Endothelial cell (in vitro differentiated cells): ENCODE measurements around the gene ME1. TPM values are rescaled to one million over a fixed set of nuclear protein-coding genes. Genes with fewer than 3 reads are reported as not detected.

Source experiments
- DNase-seq: peaks from one replicate; pipeline ENCODE4 v3.0.0; 2021; ENCODE audit warnings: low spot score
- H3K27ac Mint-ChIP-seq: one replicate; pipeline ENCODE4 v1.8.0; 2021; ENCODE audit warnings: mixed read lengths, inconsistent platforms; ENCODE audit not compliant: unreplicated experiment
- H3K27me3 Mint-ChIP-seq: one replicate; pipeline ENCODE4 v1.8.0; 2021; ENCODE audit warnings: mild to moderate bottlenecking, moderate library complexity, mixed read lengths, inconsistent platforms; ENCODE audit not compliant: unreplicated experiment
- H3K36me3 Mint-ChIP-seq: one replicate; pipeline ENCODE4 v1.8.0; 2021; ENCODE audit warnings: mild to moderate bottlenecking, low read depth, mixed read lengths, inconsistent platforms; ENCODE audit not compliant: unreplicated experiment
- H3K4me1 Mint-ChIP-seq: one replicate; pipeline ENCODE4 v1.8.0; 2021; ENCODE audit warnings: mild to moderate bottlenecking, mixed read lengths, inconsistent platforms; ENCODE audit not compliant: unreplicated experiment
- H3K4me3 Mint-ChIP-seq: one replicate; pipeline ENCODE4 v1.8.0; 2021; ENCODE audit warnings: mild to moderate bottlenecking, mixed read lengths, inconsistent platforms; ENCODE audit not compliant: unreplicated experiment
- H3K9me3 Mint-ChIP-seq: one replicate; pipeline ENCODE4 v1.8.0; 2021; ENCODE audit warnings: mixed read lengths, inconsistent platforms; ENCODE audit not compliant: unreplicated experiment
- CTCF ChIP-seq: fragments of 200-600 bp; sonication (generic); IDR thresholded peaks from one replicate; pipeline ENCODE4 v1.5.0; 2021; ENCODE audit warnings: antibody characterized with exemption; ENCODE audit not compliant: unreplicated experiment
- total RNA-seq: library from RNA; stranded (reverse); fragmentation: NEBNext Ultra II Directional; extraction: Animal tissue kit (Norgen Biotek cat#: 25700); gene quantifications from one replicate; pipeline ENCODE4 v1.2.1, GENCODE V29; 2021; ENCODE audit not compliant: unreplicated experiment

The ME1 gene
- total RNA-seq, 1 donor from 2014 or later = 13.4 TPM

DNA sequence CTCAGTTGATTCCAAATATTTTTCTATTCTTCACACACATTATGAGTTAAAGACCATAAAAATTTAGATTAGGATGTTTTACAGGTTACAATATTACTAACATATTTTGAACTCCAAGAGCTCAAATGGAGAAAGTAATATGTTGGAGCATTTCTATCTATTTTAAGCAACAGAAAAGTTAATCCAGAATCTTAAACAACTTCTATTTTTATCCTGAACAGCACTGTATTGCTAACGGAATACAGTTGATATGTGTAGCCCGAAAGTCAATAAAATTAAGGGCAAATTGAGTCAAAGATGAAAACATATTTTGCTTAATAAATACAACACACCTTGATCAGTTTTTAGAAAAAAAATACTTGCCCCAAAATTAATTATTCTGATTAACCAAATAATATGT lies 97.4 kb downstream of the ME1 start:
- no peaks in the 10 kb centered on the region for H3K4me1 Mint-ChIP-seq
- DNase-seq = no peak
- no peak overlapping the region for H3K4me3 Mint-ChIP-seq
- TF ChIP-seq CTCF = no peak
- H3K27ac Mint-ChIP-seq = no peak overlapping the region
- H3K27me3 Mint-ChIP-seq = no peaks in the 10 kb centered on the region
- no peaks in the 10 kb centered on the region for H3K36me3 Mint-ChIP-seq
- H3K9me3 Mint-ChIP-seq = no peaks in the 10 kb centered on the region

GRCh38 chr6:83314693-83315092 lies 116.2 kb downstream of the ME1 start:
- no peak for TF ChIP-seq CTCF

DNA sequence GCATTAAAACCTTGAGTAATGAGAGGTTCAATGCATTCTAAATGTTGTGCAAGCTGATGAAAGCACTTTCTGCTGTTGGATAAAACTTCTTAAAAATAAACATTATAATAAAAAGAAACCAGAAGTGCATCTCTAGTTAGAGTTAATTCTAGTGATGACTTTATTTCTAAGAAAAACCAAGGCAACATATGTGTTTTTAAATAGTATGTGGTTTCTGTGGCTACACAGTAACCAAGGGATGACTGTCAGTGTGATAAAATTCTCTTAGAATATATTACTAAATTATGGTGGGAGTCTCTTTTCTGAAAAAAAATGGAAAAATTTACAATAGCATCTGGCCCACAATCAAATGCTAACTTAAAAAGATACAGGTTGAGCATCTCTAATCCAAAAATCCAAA lies 117.0 kb downstream of the ME1 start:
- H3K4me3 Mint-ChIP-seq = no peak overlapping the region
- DNase-seq = no peak
- no peaks in the 10 kb centered on the region for H3K9me3 Mint-ChIP-seq
- no peak for TF ChIP-seq CTCF
- peaks cover 8% of the 10 kb centered on the region for H3K4me1 Mint-ChIP-seq
- no peak overlapping the region for H3K27ac Mint-ChIP-seq
- H3K36me3 Mint-ChIP-seq = peaks cover 4% of the 10 kb centered on the region
- no peaks in the 10 kb centered on the region for H3K27me3 Mint-ChIP-seq

More at GRCh38 chr6:83314693-83315092, 116.2 kb downstream of the ME1 start:
- no peaks in the 10 kb centered on the region for H3K4me1 Mint-ChIP-seq
- no peaks in the 10 kb centered on the region for H3K9me3 Mint-ChIP-seq
- no peak overlapping the region for H3K4me3 Mint-ChIP-seq
- H3K36me3 Mint-ChIP-seq = peaks cover 4% of the 10 kb centered on the region
- no peaks in the 10 kb centered on the region for H3K27me3 Mint-ChIP-seq
- no peak overlapping the region for H3K27ac Mint-ChIP-seq
- DNase-seq = no peak

DNA sequence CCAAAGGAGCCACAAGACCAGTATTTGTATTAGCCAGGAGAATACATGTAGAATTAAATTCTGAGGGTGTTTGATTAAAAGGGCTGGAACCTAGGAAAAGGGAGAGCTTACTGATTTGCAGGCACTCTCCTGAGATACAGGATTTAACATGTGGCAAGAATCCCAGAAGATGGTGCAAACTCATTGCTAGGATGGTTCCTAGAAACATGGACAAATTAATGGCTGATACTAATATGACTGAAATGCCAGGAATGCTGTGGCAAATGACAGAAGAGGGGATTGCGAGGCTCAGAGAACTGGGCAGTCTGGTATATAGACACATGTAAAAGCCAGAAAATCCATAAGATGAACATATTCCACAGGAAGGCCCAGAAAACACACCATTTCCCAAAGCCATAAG lies 119.6 kb downstream of the ME1 start:
- Mint-ChIP-seq H3K4me1 (peaks cover 11% of the 10 kb centered on the region), H3K27ac (no peak overlapping the region), H3K27me3 (no peaks in the 10 kb centered on the region), H3K9me3 (no peaks in the 10 kb centered on the region), H3K36me3 (peaks cover 4% of the 10 kb centered on the region), H3K4me3 (no peak overlapping the region)
- DNase-seq = no peak
- no peak for TF ChIP-seq CTCF

- no peak for TF ChIP-seq CTCF
- Mint-ChIP-seq H3K36me3 (peaks cover 4% of the 10 kb centered on the region), H3K27ac (no peak overlapping the region), H3K4me3 (no peak overlapping the region), H3K9me3 (no peaks in the 10 kb centered on the region), H3K27me3 (no peaks in the 10 kb centered on the region), H3K4me1 (peaks cover 11% of the 10 kb centered on the region)
- DNase-seq = no peak
These were observed 120.8 kb downstream of the ME1 start for GRCh38 chr6:83310046-83310445.
